Activated CD4-positive, alpha-beta T cell treated with anti-CD3 and anti-CD28 coated beads, Interleukin-2, Interleukin-6, amounts not matched to agents 100 ng/mL and 50 ng/mL, durations not matched to agents 16 hours and 8 hours (primary cell): ENCODE measurements around the gene ARMC9.
"Not testable (repeated sequence)": the region's sequence is repeated elsewhere in the genome, so short reads cannot be mapped to it uniquely, and the experiment has no call there.

Experiments
- DNase-seq: peaks from one replicate; pipeline ENCODE4 v3.0.0-alpha.2; 2020

Gene ARMC9

GRCh38 chr2:231245249-231246094 is 47.0 kb downstream of the ARMC9 start:
- DNase-seq, result peak; percentile 6

GRCh38 chr2:231246171-231246842 is 47.9 kb downstream of the ARMC9 start:
- DNase-seq, result no peak

GRCh38 chr2:231250146-231250545 is 51.7 kb downstream of the ARMC9 start:
- DNase-seq, result no peak

GRCh38 chr2:231250698-231251097 is 52.3 kb downstream of the ARMC9 start:
- no peak for DNase-seq

GRCh38 chr2:231253292-231253691 is 54.9 kb downstream of the ARMC9 start:
- DNase-seq, result not testable (repeated sequence)

GRCh38 chr2:231256494-231256893 is 58.1 kb downstream of the ARMC9 start:
- no peak for DNase-seq

GRCh38 chr2:231257763-231258162 is 59.3 kb downstream of the ARMC9 start:
- DNase-seq, result no peak

- no peak for DNase-seq
Measured at GRCh38 chr2:231258701-231259100, 60.3 kb downstream of the ARMC9 start.

- peak; percentile 6 for DNase-seq
Measured at GRCh38 chr2:231259104-231259503, 60.7 kb downstream of the ARMC9 start.

GRCh38 chr2:231260442-231261208 is 62.2 kb downstream of the ARMC9 start:
- no peak for DNase-seq

- no peak for DNase-seq
Measured at GRCh38 chr2:231263118-231263831, 64.8 kb downstream of the ARMC9 start.

- DNase-seq, result no peak
Measured at GRCh38 chr2:231270221-231271114, 72.0 kb downstream of the ARMC9 start.

GRCh38 chr2:231272991-231273390 is 74.6 kb downstream of the ARMC9 start:
- DNase-seq, result no peak

- DNase-seq, result peak; percentile 65
Measured at GRCh38 chr2:231276987-231277386, 78.6 kb downstream of the ARMC9 start.

GRCh38 chr2:231277962-231278361 is 79.5 kb downstream of the ARMC9 start:
- peak; percentile 31 for DNase-seq

GRCh38 chr2:231278868-231279267 is 80.4 kb downstream of the ARMC9 start:
- DNase-seq, result no peak

- DNase-seq, result no peak
Measured at GRCh38 chr2:231280846-231281245, 82.4 kb downstream of the ARMC9 start.

- DNase-seq, result no peak
Measured at GRCh38 chr2:231284296-231284695, 85.9 kb downstream of the ARMC9 start.

GRCh38 chr2:231286964-231287363 is 88.5 kb downstream of the ARMC9 start:
- DNase-seq, result no peak

GRCh38 chr2:231287696-231288095 is 89.3 kb downstream of the ARMC9 start:
- no peak for DNase-seq

GRCh38 chr2:231288590-231288989 is 90.2 kb downstream of the ARMC9 start:
- DNase-seq, result no peak
